GM21576 (cell line): ENCODE data around the gene NTSR1.

ENCODE experiments used
- ATAC-seq: cut with Tn5 transposase; IDR thresholded peaks from one replicate; pipeline ENCODE4 v1.9.1; 2021; ENCODE audit warnings: mild to moderate bottlenecking, moderate library complexity; ENCODE audit not compliant: unreplicated experiment

The NTSR1 gene

GRCh38 chr20:62752671-62753501, 44.2 kb downstream of the NTSR1 start:
- ATAC-seq: no peak

DNA sequence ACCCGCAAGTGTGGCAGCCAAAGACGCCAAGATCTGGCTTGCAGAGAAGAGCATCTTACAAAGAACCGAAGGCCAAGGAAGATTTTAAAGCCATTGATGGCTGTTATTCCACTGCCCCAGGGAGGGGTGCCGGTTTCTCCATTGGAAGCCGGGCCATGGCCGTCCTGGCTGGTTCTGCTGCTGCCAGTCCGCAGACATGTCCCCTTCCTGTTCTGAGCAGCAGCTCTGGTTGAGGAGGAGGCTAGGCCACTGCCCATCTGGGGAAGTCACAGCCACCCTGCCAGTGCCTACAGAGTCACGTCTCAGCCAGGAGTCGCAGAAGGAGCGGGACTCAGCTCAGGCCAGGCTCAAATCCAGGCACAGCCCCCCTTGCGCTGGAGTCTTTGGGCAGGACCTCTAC, 45.0 kb downstream of the NTSR1 start:
- no peak for ATAC-seq

GRCh38 chr20:62754122-62754990, 45.7 kb downstream of the NTSR1 start:
- ATAC-seq: no peak

DNA sequence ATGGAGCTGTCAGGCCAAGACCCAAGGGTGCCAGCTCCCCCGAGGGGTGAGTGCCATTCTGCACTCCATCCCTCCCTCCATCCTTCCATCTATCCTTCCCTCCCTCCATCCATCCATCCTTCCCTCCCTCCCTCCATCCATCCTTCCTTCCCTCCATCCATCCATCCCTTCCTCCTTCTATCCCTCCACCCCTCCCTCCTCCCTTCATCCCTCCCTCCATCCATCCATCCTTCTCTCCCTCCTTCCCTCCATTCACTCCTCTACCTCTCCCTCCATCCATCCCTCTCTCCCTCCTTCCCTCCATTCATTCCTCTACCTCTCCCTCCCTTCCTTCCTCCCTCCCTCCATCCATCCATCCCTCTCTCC, 46.3 kb downstream of the NTSR1 start:
- no peak for ATAC-seq

DNA sequence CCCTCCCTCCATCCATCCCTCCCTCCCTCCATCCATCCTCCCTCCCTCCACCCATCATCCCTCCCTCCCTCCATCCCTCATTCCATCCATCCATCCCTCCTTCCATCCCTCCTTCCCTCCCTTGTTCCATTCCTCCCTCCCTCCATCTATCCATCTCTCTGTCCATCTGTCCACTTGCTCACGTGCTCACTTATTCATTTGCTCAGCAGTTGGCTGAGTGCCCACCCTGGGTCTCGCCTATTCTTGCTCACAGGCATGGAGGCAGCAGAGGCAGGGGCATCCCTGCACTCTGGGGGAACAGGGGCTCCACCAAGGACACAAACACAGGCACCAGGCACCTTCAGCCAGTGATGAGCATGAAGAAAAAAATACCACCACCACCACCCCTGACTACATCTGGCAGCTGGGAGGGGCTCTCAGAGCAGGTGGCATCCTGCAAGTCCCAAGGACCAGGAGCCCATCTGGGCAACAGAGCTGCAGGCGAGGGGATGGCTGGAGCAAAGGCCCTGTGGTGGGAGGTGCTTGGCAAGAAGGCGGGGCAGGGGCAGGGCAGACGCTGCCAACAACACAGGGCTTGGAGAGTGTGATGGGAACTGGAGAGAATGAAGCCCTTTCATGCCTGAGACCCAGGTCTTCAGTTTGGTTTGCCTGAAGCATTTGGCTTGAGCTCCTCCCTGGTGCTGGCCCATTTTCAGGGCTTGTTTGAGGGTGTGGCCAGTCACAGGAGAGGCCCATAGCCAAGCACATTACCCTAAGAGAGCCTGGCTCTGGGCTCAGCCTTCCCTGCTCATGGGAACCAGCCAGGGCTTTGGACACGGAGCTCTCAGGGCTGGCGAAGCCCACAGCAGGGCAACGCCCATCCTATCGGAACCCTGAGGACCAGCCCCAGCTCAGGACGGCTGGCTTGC, 47.4 kb downstream of the NTSR1 start:
- ATAC-seq: no peak

DNA sequence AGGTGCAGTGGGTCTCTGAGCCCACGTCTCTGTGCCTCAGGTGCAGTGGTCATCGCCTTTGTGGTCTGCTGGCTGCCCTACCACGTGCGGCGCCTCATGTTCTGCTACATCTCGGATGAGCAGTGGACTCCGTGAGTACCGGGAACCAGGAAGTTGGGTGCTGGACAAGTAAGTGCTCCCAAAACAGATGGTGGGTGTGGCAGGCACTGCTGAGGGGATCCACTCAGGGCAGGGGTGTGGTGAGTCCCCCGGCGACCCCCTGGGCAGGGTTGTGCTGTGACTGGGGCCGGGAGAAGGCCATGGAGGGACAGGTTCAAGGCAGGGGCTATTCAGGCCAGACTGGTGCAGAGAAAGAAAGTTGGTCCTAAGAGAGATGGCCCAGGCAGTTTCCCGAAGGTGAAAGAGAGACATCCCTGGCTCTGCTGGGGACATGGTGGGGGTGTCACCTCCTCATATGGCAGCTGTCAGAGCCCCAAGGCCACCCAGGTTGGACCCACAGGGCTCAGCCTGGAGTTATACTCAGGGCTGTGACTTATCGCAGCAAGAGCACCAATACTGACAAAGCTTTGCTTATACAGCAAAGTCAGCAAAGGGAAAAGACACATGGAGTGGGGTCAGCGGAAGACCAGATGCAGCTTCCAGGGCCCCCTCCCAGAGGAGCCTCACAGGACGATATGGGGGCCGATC, 49.7 kb downstream of the NTSR1 start:
- ATAC-seq: no peak

- no peak for ATAC-seq
Observed at GRCh38 chr20:62759981-62760431, 51.4 kb downstream of the NTSR1 start.

DNA sequence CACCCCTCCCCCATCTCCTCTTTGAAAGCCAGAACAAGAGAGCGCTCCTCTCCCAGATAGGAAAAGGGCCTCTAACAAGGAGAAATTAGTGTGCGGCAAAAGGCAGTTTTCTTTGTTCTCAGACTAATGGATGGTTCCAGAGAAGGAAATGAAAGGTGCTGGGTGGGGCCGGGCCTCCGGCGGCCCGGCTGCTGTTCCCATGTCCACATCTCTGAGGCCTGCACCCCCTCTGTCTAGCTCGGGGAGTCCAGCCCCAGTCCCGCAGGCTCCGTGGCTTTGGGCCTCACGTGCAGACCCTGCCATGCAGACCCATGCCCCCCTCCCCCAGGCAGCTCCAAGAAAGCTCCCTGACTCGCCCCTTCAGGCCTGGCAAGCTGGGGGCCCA, 51.8 kb downstream of the NTSR1 start:
- no peak for ATAC-seq

- ATAC-seq: no peak
Observed at GRCh38 chr20:62760856-62761758, 52.5 kb downstream of the NTSR1 start.

DNA sequence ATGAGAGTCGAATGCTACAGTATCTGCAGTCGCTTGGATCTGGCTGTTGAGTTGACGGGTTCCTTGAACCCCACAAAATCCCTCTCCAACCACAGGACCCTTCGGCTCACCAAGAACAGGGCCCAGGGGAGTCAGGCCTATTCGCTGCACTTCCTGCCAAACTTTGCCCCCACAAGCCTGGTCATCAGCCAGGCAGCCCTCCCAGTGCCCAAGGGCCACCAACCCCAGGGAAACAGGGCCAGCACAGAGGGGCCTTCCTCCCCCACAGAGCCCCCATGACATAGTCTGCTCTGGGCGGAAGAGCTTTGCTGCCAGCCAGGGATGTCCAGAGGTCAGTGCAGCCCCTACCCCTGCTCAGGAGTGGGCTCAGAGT, 53.1 kb downstream of the NTSR1 start:
- ATAC-seq: no peak

DNA sequence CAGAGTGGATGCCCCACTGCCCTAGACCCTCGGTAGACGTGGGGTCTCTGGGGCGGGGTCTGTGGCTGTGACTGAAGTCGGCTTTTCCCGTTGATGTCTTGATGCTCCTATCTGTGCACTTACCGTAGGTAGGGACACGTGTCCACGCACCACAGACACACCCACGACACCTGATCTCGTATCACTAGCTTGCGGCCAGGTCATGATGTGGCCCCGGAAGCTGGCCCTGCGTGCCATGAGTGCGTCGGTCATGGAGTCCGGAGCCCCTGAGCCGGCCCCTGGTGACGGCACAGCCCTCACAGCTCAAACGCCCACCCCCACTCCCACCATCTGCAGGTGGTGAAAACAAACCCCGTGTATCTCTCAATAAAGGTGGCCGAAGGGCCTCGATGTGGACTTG, 53.7 kb downstream of the NTSR1 start:
- no peak for ATAC-seq

DNA sequence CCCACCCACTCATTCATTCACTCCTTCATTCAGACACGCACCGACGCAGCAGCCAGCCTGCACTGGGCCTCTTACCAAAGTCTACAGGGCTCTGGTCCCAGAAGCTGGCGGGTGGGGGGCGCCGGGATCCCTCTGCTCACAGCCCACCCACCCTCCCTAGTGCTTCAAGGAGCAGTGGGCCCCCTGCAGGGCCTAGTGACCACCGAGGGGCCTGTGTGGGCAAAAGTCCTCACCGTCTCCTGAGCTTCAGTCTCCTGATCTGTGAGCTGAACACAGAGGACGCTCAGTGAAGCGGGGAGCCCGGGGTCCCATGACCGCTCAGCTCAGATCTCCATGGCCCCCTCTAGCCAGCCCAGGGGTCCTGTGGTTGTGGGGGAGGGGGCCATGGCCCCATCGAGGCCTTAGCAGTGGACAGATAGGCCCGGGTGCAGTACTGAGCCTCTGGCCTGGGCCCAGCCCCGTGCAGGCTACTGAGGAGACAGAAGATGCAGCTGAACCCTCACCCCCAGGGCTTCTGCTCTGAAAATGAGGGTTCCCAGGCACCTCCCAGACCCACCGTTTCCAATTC, 54.2 kb downstream of the NTSR1 start:
- no peak for ATAC-seq

DNA sequence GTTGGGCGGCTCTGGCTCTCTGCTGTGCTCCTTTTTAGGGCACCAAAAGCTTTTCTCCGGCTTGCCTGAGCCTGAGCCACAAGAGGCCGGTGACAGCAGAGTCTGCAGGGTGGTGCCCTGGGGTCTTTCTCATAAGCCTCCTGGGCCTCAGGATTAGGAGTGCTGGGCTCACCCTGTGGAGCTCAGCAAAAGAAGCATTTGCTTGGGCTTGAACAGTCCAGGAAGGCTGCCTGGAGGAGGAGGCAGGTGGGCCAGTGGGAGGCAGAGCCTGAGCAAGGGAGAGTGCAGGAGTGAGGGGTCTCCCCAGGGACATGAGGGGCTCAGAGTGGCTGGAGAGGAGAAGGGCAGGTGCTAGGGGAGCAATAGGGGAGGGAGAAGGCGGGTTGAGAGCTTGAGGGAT, 54.8 kb downstream of the NTSR1 start:
- no peak for ATAC-seq

GRCh38 chr20:62764156-62764935, 55.7 kb downstream of the NTSR1 start:
- ATAC-seq: no peak

GRCh38 chr20:62765021-62765420, 56.4 kb downstream of the NTSR1 start:
- ATAC-seq: no peak

- ATAC-seq: no peak
Observed at GRCh38 chr20:62765432-62766070, 56.9 kb downstream of the NTSR1 start.

- ATAC-seq: no peak
Observed at GRCh38 chr20:62766071-62766450, 57.4 kb downstream of the NTSR1 start.

DNA sequence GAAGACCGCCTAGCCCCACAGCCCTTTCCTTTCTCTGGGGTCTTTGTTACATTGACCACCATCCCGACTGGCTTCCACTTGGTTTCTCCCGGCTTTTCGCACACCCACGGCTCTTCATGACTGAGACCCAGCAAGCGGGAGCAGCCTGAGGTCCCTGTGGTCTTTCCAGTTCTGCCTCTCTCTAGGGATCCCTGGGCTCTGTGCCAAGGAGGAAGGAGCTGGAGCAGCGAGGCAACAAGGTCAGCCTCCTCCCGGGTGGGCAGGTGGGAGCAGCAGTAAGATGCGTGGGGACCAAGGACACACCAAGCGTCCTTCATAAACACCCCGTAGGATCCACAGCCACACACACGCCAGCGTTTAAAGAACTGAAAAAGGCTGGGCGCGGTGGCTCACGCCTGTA, 58.1 kb downstream of the NTSR1 start:
- no peak for ATAC-seq
